Endothelial cell of umbilical vein (primary cell): Measurements from ENCODE around the gene FOXK1.

ENCODE experiments used
- EZH2 ChIP-seq: IDR thresholded peaks from 2 replicates; pipeline ENCODE4 v1.6.1; 2012; ENCODE audit warnings: borderline replicate concordance, low read depth, mild to moderate bottlenecking, moderate library complexity, low read length, inconsistent platforms; ENCODE audit not compliant: severe bottlenecking
- FOS ChIP-seq: IDR thresholded peaks from 2 replicates; pipeline ENCODE4 v1.6.1; 2011; ENCODE audit warnings: mild to moderate bottlenecking, low read length, moderate library complexity, borderline replicate concordance; ENCODE audit not compliant: insufficient read depth
- MAX ChIP-seq: IDR thresholded peaks from 2 replicates; pipeline ENCODE4 v1.6.1; 2011; ENCODE audit not compliant: insufficient read depth, insufficient read length
- POLR2A ChIP-seq: IDR thresholded peaks from 2 replicates; pipeline ENCODE4 v1.6.1; 2012; ENCODE audit warnings: low read depth, mild to moderate bottlenecking, control low read depth, low read length
- POLR2AphosphoS5 ChIP-seq: IDR thresholded peaks from 2 replicates; pipeline ENCODE4 v1.6.1; 2012; ENCODE audit warnings: low read depth, mild to moderate bottlenecking, control low read depth, low read length, moderate library complexity; ENCODE audit not compliant: insufficient read depth
- TF ChIP-seq, protein P1 (sequence below), 2 donors: IDR thresholded peaks; 1 replicate in 1 of 2; 2 replicates in 1 of 2; pipeline ENCODE4 v1.5.1; 2011; ENCODE audit warnings: low read length in 2 of 2, mild to moderate bottlenecking in 2 of 2, moderate library complexity in 2 of 2, control low read depth in 1 of 2, inconsistent platforms in 1 of 2, low read depth in 1 of 2; ENCODE audit not compliant: insufficient read depth in 1 of 2; ENCODE audit errors: extremely low read depth in 1 of 2

DNA sequence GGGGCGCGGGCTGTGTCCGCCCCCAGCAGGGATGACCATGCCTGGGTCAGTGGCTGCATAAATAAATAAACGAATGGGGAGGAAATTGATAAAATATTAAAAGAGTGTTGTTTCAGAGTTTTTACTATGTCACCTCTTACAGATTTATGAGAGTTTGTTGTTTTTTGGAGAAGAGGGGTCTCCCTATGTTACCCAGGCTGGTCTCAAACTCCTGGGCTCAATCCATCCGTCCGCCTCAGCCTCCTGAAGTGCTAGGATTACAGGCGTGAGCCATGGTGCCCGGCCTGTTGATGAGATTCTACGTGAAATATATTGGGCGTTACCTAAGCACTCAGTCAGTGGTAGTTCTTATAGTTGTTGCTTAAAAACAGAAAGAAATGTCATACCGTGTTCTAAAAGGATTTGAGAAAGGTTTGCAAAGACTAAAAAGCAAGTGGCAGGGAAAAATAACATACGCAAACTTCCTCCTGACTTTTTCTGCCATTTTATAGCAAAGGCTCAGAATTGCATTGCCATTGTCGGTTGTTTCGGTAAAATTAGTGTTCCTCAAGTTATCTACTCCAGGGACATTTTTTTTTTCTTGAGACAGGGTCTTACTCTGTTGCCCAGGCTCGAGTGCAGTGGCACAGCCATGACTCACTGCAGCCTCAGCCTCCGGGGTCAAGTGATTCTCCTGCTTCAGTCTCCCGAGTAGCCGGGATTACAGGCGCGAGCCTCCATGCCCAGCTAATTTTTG lies 39.5 kb upstream of the FOXK1 start:
- TF ChIP-seq EZH2 (no peak), MAX (no peak), FOS (no peak), POLR2A (no peak), POLR2AphosphoS5 (no peak)
- TF ChIP-seq, protein P1, sequence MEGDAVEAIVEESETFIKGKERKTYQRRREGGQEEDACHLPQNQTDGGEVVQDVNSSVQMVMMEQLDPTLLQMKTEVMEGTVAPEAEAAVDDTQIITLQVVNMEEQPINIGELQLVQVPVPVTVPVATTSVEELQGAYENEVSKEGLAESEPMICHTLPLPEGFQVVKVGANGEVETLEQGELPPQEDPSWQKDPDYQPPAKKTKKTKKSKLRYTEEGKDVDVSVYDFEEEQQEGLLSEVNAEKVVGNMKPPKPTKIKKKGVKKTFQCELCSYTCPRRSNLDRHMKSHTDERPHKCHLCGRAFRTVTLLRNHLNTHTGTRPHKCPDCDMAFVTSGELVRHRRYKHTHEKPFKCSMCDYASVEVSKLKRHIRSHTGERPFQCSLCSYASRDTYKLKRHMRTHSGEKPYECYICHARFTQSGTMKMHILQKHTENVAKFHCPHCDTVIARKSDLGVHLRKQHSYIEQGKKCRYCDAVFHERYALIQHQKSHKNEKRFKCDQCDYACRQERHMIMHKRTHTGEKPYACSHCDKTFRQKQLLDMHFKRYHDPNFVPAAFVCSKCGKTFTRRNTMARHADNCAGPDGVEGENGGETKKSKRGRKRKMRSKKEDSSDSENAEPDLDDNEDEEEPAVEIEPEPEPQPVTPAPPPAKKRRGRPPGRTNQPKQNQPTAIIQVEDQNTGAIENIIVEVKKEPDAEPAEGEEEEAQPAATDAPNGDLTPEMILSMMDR (IDR thresholded peaks at IDR 0.05; ENCODE audit: extremely low read depth in 1 of 2, insufficient read depth in 1 of 2, low read depth in 1 of 2, low read length in 2 of 2): no peak
